HCT116 (cell line): ENCODE data around the gene ADAT3. TPM values are rescaled to one million over a fixed set of nuclear protein-coding genes. Genes with fewer than 3 reads are reported as not detected.
A peak's percentile ranks its signal among the peaks of the same experiment; 100 is the strongest.

ENCODE experiments used
- ATAC-seq: fragments of 200-7000 bp; cut with Tn5 transposase; 2 replicates; pipeline ENCODE4 v1.9.1; 2020; ENCODE audit warnings: mild to moderate bottlenecking, moderate library complexity
- BruUV-seq: library from RNA; stranded (reverse); fragments of 400-500 nt; replicated peaks from 2 replicates; lab custom pipeline; 2021; lab: Mats Ljungman, UMichigan
- CTCF ChIA-PET: fragments of 300-600 bp; sonication (Branson Sonifier 250); formaldehyde crosslinking; loops from one replicate; lab custom pipeline; 2021; ENCODE audit warnings: antibody characterized with exemption; lab: Charles Lee
- POLR2A ChIA-PET: fragments of 300-600, 350-600 bp; sonication (Branson Sonifier 250); formaldehyde crosslinking; loops from one replicate; lab custom pipeline; 2021; ENCODE audit warnings: antibody characterized with exemption; lab: Charles Lee
- RAD21 ChIA-PET, 2 experiments: fragments of 300-600 bp; sonication (Branson Sonifier 250); formaldehyde crosslinking; loops; one replicate each; lab custom pipeline; 2023; ENCODE audit warnings: low total read pairs in 2 of 2; ENCODE audit not compliant: uncharacterized antibody in 2 of 2, unreplicated experiment in 2 of 2, low non-redundant PET in 1 of 2; lab: Charles Lee
- DNase-seq: peaks from one replicate; pipeline ENCODE4 v3.0.0-alpha.2; 2010; ENCODE audit warnings: low read depth, low spot score
- H2AFZ ChIP-seq: fragments of 200-600 bp; shearing (Covaris generic), sonication (generic); 2 replicates; pipeline ENCODE4 v1.6.1; 2017; ENCODE audit warnings: low read depth, mixed run types, mixed read lengths, antibody characterized with exemption, low read length; ENCODE audit not compliant: poor library complexity, severe bottlenecking
- H3K27ac ChIP-seq: 2 replicates; pipeline ENCODE4 v1.5.1; 2012; ENCODE audit warnings: low read depth, low read length
- H3K27me3 ChIP-seq: fragments of 200-600 bp; sonication (generic); 2 replicates; pipeline ENCODE4 v1.6.1; 2016; ENCODE audit warnings: mixed run types, low read length, mixed read lengths; ENCODE audit not compliant: insufficient read depth
- H3K36me3 ChIP-seq, 2 experiments: fragments of 200-500 bp in 1 of 2; fragments of 200-600 bp in 1 of 2; sonication (Bioruptor generic) in 1 of 2; sonication (generic) in 1 of 2; 2 replicates each; pipeline versions ENCODE4 v1.5.1 to v1.6.1; 2014 to 2016; ENCODE audit warnings: low read length in 2 of 2, inconsistent platforms in 1 of 2, mixed read lengths in 1 of 2, mixed run types in 1 of 2; ENCODE audit not compliant: insufficient read depth in 2 of 2, control insufficient read depth in 1 of 2
- H3K4me1 ChIP-seq, 2 experiments: fragments of 200-600 bp in 1 of 2; sonication (generic) in 1 of 2; 2 replicates each; pipeline versions ENCODE4 v1.5.1 to v1.6.1; 2012 to 2017; ENCODE audit warnings: low read length in 2 of 2, inconsistent platforms in 1 of 2, mild to moderate bottlenecking in 1 of 2, mixed read lengths in 1 of 2, mixed run types in 1 of 2, moderate library complexity in 1 of 2; ENCODE audit not compliant: insufficient read depth in 2 of 2, control insufficient read depth in 1 of 2
- H3K4me2 ChIP-seq: fragments of 200-600 bp; sonication (generic); 2 replicates; pipeline ENCODE4 v1.6.1; 2017; ENCODE audit warnings: mixed run types, low read length, mixed read lengths
- H3K4me3 ChIP-seq, 2 experiments: fragments of 200-600 bp in 1 of 2; sonication (generic) in 1 of 2; replicated peaks in 1 of 2; 2 replicates each; pipeline ENCODE4 v1.5.1; 2011 to 2016; ENCODE audit warnings: low read length in 2 of 2, control low read depth in 1 of 2, low read depth in 1 of 2, mild to moderate bottlenecking in 1 of 2, mixed read lengths in 1 of 2, mixed run types in 1 of 2
- H3K79me2 ChIP-seq: fragments of 200-600 bp; sonication (generic); 2 replicates; pipeline ENCODE4 v1.6.1; 2017; ENCODE audit warnings: mild to moderate bottlenecking, mixed run types, low read length, moderate library complexity, mixed read lengths; ENCODE audit not compliant: insufficient read depth
- H3K9ac ChIP-seq: fragments of 200-600 bp; sonication (generic); 2 replicates; pipeline ENCODE4 v1.6.1; 2016; ENCODE audit warnings: low read length, mixed read lengths
- H3K9me2 ChIP-seq: fragments of 200-600 bp; sonication (generic), shearing (Covaris generic); 2 replicates; pipeline ENCODE4 v1.6.1; 2017; ENCODE audit warnings: mixed run types, mild to moderate bottlenecking, moderate library complexity; ENCODE audit not compliant: insufficient read depth
- H3K9me3 ChIP-seq, 2 experiments: fragments of 200-500 bp in 1 of 2; fragments of 200-600 bp in 1 of 2; sonication (Bioruptor generic) in 1 of 2; sonication (generic) in 1 of 2; 2 replicates each; pipeline ENCODE4 v1.6.1; 2014 to 2017; ENCODE audit warnings: low read length in 2 of 2, mixed read lengths in 2 of 2, inconsistent platforms in 1 of 2, low read depth in 1 of 2, mild to moderate bottlenecking in 1 of 2, mixed run types in 1 of 2, moderate library complexity in 1 of 2; ENCODE audit not compliant: control insufficient read depth in 1 of 2, insufficient read depth in 1 of 2
- H4K20me1 ChIP-seq: fragments of 200-600 bp; sonication (generic), shearing (Covaris generic); 2 replicates; pipeline ENCODE4 v1.6.1; 2017; ENCODE audit warnings: mixed run types, mild to moderate bottlenecking, moderate library complexity; ENCODE audit not compliant: insufficient read depth
- ATF3 ChIP-seq: IDR thresholded peaks from 2 replicates; pipeline ENCODE4 v1.6.1; 2012
- CBX3 ChIP-seq: IDR thresholded peaks from 2 replicates; pipeline ENCODE4 v1.6.1; 2012; ENCODE audit warnings: low read depth
- EZH2 ChIP-seq: fragments of 200-600 bp; sonication (generic); IDR thresholded peaks from 2 replicates; pipeline ENCODE4 v1.6.1; 2017; ENCODE audit warnings: antibody characterized with exemption, mixed run types
- EZH2phosphoT487 ChIP-seq: fragments of 200-600 bp; IDR thresholded peaks from 2 replicates; pipeline ENCODE4 v1.6.1; 2018; ENCODE audit warnings: antibody characterized with exemption, borderline replicate concordance
- FOSL1 ChIP-seq: IDR thresholded peaks from 2 replicates; pipeline ENCODE4 v1.6.1; 2012; ENCODE audit warnings: low read depth
- JUND ChIP-seq: IDR thresholded peaks from 2 replicates; pipeline ENCODE4 v1.6.1; 2012
- POLR2AphosphoS5 ChIP-seq: IDR thresholded peaks from 2 replicates; pipeline ENCODE4 v1.6.1; 2011; ENCODE audit warnings: mild to moderate bottlenecking, low read depth, low read length, moderate library complexity
- SIN3A ChIP-seq: IDR thresholded peaks from 2 replicates; pipeline ENCODE4 v1.6.1; 2012; ENCODE audit warnings: low read depth
- SP1 ChIP-seq: IDR thresholded peaks from 2 replicates; pipeline ENCODE4 v1.6.1; 2012; ENCODE audit warnings: low read depth
- SRF ChIP-seq: IDR thresholded peaks from 2 replicates; pipeline ENCODE4 v1.6.1; 2012; ENCODE audit warnings: low read depth
- TCF7L2 ChIP-seq: IDR thresholded peaks from 2 replicates; pipeline ENCODE4 v1.7.0; 2011; ENCODE audit warnings: borderline replicate concordance, inconsistent platforms; ENCODE audit not compliant: insufficient read depth, insufficient read length; ENCODE audit errors: extremely low read depth
- ZBTB33 ChIP-seq: IDR thresholded peaks from 2 replicates; pipeline ENCODE4 v1.6.1; 2011; ENCODE audit warnings: mild to moderate bottlenecking, low read length, moderate library complexity; ENCODE audit not compliant: insufficient replicate concordance; ENCODE audit errors: extremely low read depth
- ZFX ChIP-seq: fragments of 450-650 bp; IDR thresholded peaks from 2 replicates; pipeline ENCODE4 v1.6.1; 2017
- intact Hi-C: fragments of 100-400 bp; cut with micrococcal nuclease; formaldehyde crosslinking; loops from 2 replicates; pipeline ENCODE4 v1.10.0; 2022
- total RNA-seq: library from RNA; stranded (reverse); gene quantifications from one replicate; pipeline ENCODE4 v1.2.1, GENCODE V29; 2021; ENCODE audit not compliant: unreplicated experiment
- TF ChIP-seq, protein P1 (sequence below), 3 experiments: fragments of 200-600 bp in 1 of 3; sonication (generic) in 1 of 3; IDR thresholded peaks in 2 of 3; conservative IDR thresholded peaks in 1 of 3; 2 replicates each; pipeline ENCODE4 v1.5.1; 2012 to 2017; ENCODE audit warnings: low read depth in 2 of 3, low read length in 2 of 3, antibody characterized with exemption in 1 of 3, borderline replicate concordance in 1 of 3, control low read depth in 1 of 3, mild to moderate bottlenecking in 1 of 3, mixed read lengths in 1 of 3, mixed run types in 1 of 3, moderate library complexity in 1 of 3; ENCODE audit not compliant: insufficient read depth in 1 of 3
- TF ChIP-seq, protein P2 (sequence below): IDR thresholded peaks from 2 replicates; pipeline ENCODE4 v1.6.1; 2012; ENCODE audit warnings: low read depth
- TF ChIP-seq, protein P3 (sequence below): IDR thresholded peaks from 2 replicates; pipeline ENCODE4 v1.6.1; 2012

The ADAT3 gene
- total RNA-seq, 1 experiment from 2014 or later, result 15.9 TPM

GRCh38 chr19:1858412-1859081 lies 46.7 kb upstream of the ADAT3 start (continued):
- TF ChIP-seq, protein P1, sequence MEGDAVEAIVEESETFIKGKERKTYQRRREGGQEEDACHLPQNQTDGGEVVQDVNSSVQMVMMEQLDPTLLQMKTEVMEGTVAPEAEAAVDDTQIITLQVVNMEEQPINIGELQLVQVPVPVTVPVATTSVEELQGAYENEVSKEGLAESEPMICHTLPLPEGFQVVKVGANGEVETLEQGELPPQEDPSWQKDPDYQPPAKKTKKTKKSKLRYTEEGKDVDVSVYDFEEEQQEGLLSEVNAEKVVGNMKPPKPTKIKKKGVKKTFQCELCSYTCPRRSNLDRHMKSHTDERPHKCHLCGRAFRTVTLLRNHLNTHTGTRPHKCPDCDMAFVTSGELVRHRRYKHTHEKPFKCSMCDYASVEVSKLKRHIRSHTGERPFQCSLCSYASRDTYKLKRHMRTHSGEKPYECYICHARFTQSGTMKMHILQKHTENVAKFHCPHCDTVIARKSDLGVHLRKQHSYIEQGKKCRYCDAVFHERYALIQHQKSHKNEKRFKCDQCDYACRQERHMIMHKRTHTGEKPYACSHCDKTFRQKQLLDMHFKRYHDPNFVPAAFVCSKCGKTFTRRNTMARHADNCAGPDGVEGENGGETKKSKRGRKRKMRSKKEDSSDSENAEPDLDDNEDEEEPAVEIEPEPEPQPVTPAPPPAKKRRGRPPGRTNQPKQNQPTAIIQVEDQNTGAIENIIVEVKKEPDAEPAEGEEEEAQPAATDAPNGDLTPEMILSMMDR (IDR thresholded peaks at IDR 0.05 in 2 of 3, conservative IDR thresholded peaks at IDR 0.05 in 1 of 3; ENCODE audit: borderline replicate concordance in 1 of 3, insufficient read depth in 1 of 3, low read depth in 2 of 3, low read length in 2 of 3), result no peak
- TF ChIP-seq EZH2phosphoT487, result no peak
- no peak for TF ChIP-seq POLR2AphosphoS5

GRCh38 chr19:1859331-1859781 lies 45.8 kb upstream of the ADAT3 start:
- ChIA-PET RAD21 (no interaction called here), POLR2A (no interaction called here), CTCF (no interaction called here)
- Histone ChIP-seq H3K79me2 (peaks cover 83% of the 10 kb centered on the region), H3K36me3 (peaks cover 0 to 6% of the 10 kb centered on the region in 2 experiments; a peak in 1 of 4 replicates), H3K9me2 (no peaks in the 10 kb centered on the region), H3K27ac (peak overlapping the region; percentile 62; the same call in 1 of the 2 replicates), H3K27me3 (no peaks in the 10 kb centered on the region), H4K20me1 (peaks cover 7% of the 10 kb centered on the region; the same call in 1 of the 2 replicates), H2AFZ (no peak overlapping the region), H3K9ac (peak overlapping the region; percentile 97; the same call in 1 of the 2 replicates), H3K4me3 (no peak overlapping the region), H3K4me2 (peak overlapping the region; percentile 91), H3K9me3 (no peaks in the 10 kb centered on the region), H3K4me1 (peaks cover 65 to 79% of the 10 kb centered on the region in 2 experiments)
- intact Hi-C loops, result no loop called here
- ATAC-seq (no peak), DNase-seq (no peak)
- TF ChIP-seq, protein P2, sequence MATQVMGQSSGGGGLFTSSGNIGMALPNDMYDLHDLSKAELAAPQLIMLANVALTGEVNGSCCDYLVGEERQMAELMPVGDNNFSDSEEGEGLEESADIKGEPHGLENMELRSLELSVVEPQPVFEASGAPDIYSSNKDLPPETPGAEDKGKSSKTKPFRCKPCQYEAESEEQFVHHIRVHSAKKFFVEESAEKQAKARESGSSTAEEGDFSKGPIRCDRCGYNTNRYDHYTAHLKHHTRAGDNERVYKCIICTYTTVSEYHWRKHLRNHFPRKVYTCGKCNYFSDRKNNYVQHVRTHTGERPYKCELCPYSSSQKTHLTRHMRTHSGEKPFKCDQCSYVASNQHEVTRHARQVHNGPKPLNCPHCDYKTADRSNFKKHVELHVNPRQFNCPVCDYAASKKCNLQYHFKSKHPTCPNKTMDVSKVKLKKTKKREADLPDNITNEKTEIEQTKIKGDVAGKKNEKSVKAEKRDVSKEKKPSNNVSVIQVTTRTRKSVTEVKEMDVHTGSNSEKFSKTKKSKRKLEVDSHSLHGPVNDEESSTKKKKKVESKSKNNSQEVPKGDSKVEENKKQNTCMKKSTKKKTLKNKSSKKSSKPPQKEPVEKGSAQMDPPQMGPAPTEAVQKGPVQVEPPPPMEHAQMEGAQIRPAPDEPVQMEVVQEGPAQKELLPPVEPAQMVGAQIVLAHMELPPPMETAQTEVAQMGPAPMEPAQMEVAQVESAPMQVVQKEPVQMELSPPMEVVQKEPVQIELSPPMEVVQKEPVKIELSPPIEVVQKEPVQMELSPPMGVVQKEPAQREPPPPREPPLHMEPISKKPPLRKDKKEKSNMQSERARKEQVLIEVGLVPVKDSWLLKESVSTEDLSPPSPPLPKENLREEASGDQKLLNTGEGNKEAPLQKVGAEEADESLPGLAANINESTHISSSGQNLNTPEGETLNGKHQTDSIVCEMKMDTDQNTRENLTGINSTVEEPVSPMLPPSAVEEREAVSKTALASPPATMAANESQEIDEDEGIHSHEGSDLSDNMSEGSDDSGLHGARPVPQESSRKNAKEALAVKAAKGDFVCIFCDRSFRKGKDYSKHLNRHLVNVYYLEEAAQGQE, result no peak
- TF ChIP-seq SIN3A (no peak), TCF7L2 (no peak), ATF3 (no peak), ZFX (no peak), SRF (no peak), SP1 (no peak), EZH2phosphoT487 (no peak), JUND (no peak), EZH2 (no peak), FOSL1 (no peak), ZBTB33 (no peak), CBX3 (no peak)
- TF ChIP-seq, protein P3, sequence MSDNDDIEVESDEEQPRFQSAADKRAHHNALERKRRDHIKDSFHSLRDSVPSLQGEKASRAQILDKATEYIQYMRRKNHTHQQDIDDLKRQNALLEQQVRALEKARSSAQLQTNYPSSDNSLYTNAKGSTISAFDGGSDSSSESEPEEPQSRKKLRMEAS, result no peak
- no TSS peak for BruUV-seq
